AG10803 (cell line): ENCODE measurements around the gene TMIGD3.
A peak's percentile ranks its signal among the peaks of the same experiment; 100 is the strongest.

ENCODE experiments used
- DNase-seq: peaks from one replicate; pipeline ENCODE4 v3.0.0; 2010; ENCODE audit warnings: low read depth
- H3K4me3 ChIP-seq: 2 replicates; pipeline ENCODE4 v1.5.1; 2011; ENCODE audit warnings: mild to moderate bottlenecking, low read length, control low read depth
- TF ChIP-seq, protein P1 (sequence below): conservative IDR thresholded peaks from 2 replicates; pipeline ENCODE4 v1.5.1; 2011; ENCODE audit warnings: mild to moderate bottlenecking, low read length, control low read depth, inconsistent platforms

TMIGD3 gene

DNA sequence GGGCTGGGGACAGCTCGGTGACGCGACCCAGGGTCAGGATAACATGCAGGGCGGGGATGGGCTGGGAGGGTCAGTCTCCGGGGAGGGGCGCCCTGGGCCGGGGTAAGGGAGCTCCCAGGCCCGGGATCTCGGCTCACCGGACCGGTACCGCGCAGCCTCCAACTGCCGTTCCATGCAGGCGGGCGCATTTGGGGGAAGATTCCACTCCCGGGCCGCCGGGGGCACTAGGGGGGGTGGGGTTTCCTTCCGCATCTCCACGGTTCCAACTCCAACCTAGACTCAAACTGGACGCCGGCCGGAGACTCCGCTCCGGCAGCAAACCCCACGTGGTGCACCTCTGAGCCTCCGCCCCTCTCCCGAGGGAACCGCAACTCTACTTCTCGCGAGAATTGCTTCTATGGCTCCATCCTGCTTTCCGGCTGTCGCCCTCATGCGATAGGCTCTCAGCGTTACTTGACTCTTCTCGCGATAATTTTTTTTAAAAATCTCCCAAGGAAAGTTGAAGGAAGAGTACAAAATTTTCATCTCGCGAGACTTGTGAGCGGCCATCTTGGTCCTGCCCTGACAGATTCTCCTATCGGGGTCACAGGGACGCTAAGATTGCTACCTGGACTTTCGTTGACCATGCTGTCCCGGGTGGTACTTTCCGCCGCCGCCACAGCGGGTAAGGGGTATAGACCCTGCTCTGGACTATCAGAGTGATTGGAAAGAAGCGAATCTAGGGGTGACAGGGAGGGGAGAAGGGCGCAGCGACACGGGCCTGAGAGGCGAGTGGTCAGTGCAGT lies 54.3 kb downstream of the TMIGD3 start, which contains the start of the genes ATP5PB and WDR77:
Gene ATP5PB (plus strand): TSS at position 547 of the 785 bp plus-strand sequence. CDS start 78 bp downstream, at position 625.
Gene WDR77 (minus strand): TSS at position 339 of the 785 bp plus-strand sequence. CDS start 87 bp downstream, at position 252.
- H3K4me3 ChIP-seq, result peak within 1 kb of the TSS; percentile 96
- DNase-seq, result peak; percentile 99
- TF ChIP-seq, protein P1, sequence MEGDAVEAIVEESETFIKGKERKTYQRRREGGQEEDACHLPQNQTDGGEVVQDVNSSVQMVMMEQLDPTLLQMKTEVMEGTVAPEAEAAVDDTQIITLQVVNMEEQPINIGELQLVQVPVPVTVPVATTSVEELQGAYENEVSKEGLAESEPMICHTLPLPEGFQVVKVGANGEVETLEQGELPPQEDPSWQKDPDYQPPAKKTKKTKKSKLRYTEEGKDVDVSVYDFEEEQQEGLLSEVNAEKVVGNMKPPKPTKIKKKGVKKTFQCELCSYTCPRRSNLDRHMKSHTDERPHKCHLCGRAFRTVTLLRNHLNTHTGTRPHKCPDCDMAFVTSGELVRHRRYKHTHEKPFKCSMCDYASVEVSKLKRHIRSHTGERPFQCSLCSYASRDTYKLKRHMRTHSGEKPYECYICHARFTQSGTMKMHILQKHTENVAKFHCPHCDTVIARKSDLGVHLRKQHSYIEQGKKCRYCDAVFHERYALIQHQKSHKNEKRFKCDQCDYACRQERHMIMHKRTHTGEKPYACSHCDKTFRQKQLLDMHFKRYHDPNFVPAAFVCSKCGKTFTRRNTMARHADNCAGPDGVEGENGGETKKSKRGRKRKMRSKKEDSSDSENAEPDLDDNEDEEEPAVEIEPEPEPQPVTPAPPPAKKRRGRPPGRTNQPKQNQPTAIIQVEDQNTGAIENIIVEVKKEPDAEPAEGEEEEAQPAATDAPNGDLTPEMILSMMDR, result no peak

DNA sequence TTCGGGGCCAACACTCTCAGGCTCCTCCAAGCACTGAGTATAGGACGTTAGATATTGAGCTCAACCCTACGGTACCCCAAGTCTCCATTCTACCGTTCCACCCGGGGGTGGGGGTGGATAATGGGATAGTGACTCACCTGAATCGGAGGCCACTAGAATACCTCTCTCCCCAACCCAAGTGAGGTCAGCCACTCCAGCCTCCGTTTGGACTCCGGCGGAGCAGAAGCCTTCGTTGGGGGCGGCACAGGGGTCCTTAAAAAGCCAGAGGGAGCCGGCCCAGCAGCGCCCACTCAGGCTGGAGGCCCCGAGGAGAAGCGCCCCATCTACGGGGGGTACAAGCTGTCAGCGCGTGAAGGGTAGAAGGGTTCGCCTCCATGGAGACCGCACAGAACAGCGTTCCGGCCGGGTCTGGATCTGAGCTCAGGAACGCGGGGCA lies 54.9 kb downstream of the TMIGD3 start:
- peak; percentile 4 for DNase-seq
- TF ChIP-seq, protein P1, result no peak
- peak overlapping the region; percentile 87 for H3K4me3 ChIP-seq

DNA sequence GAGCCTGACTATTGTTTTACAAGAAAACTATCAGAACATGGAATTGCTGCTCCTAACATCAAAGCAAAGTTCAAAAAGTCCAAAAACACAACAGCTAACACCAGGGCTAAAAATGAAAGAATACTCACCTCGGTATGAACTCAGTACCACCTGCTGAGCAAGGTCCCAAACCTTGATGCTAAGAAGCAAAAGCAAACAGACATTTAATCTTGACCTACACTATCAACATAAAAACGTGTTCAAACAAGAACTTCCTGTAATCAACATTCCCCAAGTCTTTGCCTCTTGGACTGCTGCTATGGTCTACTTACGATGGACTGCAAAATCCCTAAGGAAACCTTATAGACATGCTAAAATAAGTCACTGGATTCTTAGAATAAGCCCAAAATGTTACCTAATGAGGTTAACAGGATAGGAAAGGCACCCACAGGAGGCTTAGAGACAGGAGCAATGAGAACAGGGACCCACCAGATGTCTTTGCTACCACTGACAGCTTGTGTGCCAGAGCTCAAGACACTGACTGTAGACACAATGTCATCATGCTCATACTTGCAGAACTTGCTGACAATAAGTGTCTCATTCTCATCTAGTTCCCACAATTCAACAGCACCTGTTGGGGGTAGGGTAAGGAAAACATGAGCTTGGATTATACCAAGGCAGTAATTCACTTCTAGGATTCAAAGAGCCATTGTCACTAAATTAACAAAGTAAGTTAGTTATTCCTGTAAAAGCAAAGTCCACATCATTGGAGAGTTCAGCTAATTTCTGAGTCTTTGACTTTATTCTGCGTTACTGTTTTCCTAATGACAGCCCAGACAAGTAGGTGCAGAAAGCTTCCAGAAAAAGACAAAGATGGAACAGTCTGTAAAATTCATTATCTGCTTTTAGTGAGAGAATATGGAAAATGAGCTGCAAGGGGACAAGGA lies 56.2 kb downstream of the TMIGD3 start:
- peak overlapping the region; percentile 87 for H3K4me3 ChIP-seq
- DNase-seq, result no peak
- TF ChIP-seq, protein P1, result no peak

DNA sequence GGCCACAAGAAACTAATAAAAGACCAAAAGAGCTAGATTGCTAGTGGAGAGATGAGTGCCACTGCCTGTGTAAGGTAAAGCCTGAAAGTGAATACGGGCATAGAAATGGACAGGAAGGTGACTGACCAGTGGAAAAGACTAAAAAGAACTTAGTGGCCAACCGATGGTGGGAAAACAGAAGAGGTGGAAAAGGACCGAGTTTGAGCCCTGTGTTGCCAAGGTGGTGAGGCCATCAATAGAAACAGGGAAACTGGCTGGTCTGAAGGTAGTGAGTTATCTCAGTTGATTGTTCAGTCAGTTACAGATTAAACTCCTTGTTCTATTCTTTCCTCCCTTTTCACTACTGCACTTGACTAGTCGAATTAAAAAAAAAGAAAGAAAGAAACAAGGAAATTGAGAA lies 56.9 kb downstream of the TMIGD3 start:
- DNase-seq, result no peak
- H3K4me3 ChIP-seq, result no peak overlapping the region
- TF ChIP-seq, protein P1, result no peak

DNA sequence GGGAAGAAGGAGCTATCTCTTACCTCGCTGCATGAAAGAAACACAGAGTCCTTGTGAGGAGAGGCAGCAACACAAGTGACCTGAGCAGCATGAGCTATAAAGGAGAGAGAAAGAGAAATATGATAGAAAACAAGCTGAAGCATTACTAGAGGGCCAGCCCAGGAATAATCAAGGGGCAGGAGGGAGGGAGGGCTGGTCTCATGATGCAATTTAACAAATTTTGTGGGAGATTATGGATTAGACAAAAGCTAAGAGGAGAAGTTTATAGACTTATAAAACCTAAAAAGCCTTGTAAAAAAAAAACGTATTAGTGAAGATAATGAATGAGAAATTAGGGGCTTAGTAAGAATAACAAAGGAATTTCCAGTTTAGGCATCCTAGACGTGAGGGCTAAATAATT lies 59.4 kb downstream of the TMIGD3 start:
- H3K4me3 ChIP-seq, result no peak overlapping the region
- DNase-seq, result no peak
- TF ChIP-seq, protein P1, result no peak

DNA sequence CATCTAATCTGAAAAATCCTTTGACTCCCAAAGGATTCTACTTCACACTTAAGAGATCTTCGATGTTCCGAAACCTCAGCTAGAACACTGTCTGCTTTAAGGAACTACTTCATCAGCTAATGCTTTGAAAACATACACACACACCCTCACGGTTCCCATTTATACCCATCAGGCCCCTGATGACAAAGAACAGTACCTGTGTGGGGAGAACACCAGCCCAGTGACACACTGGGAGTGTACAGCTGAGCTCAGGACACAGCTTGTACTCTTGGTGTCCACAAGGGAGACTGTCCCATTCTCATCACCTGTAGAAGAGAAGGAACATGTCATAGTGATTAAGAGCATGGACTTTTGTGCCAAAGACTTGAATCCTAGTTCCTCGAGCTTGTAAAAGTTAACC lies 61.0 kb downstream of the TMIGD3 start:
- H3K4me3 ChIP-seq, result no peak overlapping the region
- TF ChIP-seq, protein P1, result no peak
- no peak for DNase-seq
